HL-60 (cell line): ENCODE measurements around the gene AANAT.

ENCODE experiments used
- CTCF ChIP-seq: IDR thresholded peaks from one replicate; pipeline ENCODE4 v1.5.1; 2011; ENCODE audit warnings: low read length, control low read depth, inconsistent platforms; ENCODE audit not compliant: insufficient read depth
- POLR2AphosphoS5 ChIP-seq: IDR thresholded peaks from 2 replicates; pipeline ENCODE4 v1.6.1; 2012; ENCODE audit warnings: low read depth
- REST ChIP-seq: IDR thresholded peaks from 2 replicates; pipeline ENCODE4 v1.6.1; 2012; ENCODE audit warnings: low read depth; ENCODE audit not compliant: insufficient replicate concordance

- TF ChIP-seq REST: no peak
- TF ChIP-seq CTCF: no peak
- no peak for TF ChIP-seq POLR2AphosphoS5
Measured at GRCh38 chr17:76487451-76488192, 20.2 kb downstream of the AANAT start.
